HG02763 (cell line): ENCODE data around the gene AQP1.

Experiments
- ATAC-seq: cut with Tn5 transposase; IDR thresholded peaks from one replicate; pipeline ENCODE4 v1.9.1; 2021; ENCODE audit warnings: mild to moderate bottlenecking, moderate library complexity; ENCODE audit not compliant: unreplicated experiment

Gene AQP1

DNA sequence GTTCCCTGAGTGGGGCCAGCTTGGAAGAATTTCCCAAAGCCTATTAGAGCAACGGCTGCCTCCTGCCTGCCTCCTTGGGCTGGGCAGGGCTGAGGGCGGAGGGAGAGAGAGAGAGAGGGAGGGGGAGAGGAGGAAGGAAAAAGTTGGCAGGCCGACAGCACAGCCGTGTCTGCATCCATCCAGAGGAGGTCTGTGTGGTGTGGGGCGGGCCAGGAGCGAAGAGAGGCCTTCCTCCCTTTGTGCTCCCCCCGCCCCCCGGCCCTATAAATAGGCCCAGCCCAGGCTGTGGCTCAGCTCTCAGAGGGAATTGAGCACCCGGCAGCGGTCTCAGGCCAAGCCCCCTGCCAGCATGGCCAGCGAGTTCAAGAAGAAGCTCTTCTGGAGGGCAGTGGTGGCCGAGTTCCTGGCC lies at the start of gene AQP1:
TSS of gene AQP1 (plus strand) at position 293 of the 409 bp plus-strand sequence. CDS start at position 350, 57 bp downstream.
- ATAC-seq, result no peak

DNA sequence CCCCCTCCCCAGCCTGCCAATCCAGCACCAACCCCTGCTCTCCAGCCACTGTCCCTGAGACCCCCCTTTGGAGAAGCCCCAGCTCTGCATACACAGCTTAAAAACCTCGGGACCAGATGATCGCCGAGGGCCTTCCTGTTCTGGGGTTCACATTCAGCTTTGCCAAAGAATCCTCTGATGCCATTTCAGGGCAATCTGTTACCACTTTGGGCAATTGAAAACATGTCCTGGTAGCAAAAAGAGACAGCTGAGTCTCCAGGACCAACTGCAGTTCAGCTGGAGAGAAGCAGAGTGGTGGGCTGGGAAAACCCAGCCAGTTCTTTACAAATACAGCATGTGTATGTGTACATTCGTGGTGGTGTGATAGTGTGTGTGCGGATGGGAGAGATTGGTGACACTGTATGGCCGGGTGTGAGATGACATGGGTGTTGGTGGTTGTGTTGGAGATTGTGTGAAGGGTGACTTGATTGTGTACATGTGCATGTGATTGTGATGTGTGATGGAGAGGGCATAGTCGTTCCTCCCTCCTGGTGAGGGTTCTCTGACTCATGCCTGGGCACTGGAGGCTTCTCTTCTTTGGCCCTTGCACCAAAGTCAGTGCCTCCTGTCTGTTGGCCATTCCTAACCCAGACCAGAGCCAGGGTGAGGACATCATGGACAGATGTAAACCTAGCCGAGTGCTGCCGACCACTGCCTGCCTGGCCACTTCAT lies 48.5 kb upstream of the AQP1 start:
- ATAC-seq, result no peak

DNA sequence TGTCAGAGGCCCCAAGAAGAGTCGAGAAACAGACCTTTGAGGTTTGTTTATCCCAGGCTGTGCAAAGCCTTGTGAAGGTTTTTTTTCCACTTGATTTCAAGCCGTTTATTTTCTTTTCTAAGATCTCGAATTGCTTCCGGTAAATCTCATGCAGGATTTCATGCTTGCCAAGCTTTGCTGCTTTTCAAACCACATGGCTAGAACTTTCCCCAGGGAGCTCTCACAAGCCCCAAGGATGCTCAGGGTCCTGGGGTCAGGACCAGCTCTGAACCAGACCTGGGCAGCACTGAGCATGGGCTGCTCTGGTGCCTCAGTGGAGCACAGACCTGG lies 48.0 kb upstream of the AQP1 start:
- no peak for ATAC-seq

DNA sequence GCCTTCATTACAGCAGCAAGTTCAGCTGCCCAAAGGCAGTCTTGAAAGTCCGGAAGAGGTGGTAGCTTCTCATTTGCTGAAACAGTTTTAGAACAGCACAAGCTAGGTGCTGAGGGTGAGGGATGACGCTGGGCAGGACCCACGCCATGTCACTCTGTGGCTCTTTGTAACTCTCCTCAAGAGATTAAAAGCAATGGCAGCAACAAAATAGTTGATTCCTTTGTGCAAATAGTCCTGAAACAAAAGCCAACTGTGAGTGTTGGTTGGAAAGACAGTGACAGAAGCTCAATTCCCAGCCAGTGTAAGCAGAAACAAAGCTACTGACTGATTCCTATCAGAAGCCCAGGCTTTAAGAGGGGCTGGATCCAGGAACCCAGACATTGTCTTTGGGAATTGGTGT lies 47.6 kb upstream of the AQP1 start:
- ATAC-seq, result no peak

DNA sequence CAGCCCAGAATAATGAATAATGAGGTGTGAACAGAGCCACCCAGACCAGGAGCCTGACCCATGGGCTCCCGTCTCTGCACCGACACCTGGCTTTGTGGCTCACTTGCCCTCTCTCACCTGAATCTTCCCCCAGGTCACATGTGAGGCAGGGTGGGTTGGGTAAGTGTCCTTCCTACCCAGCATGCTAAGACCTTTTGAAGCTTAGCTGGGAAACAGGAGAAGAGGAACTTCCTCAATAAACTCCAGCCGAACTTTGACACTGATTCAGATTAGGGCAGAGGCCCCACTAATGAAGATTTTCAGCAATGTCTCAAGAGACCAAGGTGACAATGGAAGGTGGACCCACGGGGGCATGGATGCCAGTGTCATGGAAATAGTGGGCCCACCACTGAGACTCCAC lies 46.6 kb upstream of the AQP1 start:
- no peak for ATAC-seq

DNA sequence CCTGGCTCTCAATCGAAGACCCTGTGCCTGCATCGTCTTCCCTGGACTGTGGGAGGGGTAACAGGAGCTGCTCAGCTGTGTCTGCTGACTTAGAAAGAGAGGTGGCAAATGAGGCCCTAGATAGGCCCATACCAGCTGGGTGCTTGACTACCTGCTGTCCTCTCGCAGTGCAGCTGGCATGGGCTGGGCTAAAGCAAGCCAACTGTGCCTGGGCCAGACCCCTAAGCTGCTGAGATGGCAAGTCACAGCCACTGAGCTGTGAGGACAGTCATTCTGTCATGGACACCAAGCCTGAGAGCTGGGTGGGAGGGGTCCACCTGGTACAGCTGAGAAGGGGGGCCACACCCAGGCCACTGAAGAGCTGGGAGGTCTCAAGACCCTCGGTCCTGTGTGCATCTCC lies 45.8 kb upstream of the AQP1 start:
- no peak for ATAC-seq

DNA sequence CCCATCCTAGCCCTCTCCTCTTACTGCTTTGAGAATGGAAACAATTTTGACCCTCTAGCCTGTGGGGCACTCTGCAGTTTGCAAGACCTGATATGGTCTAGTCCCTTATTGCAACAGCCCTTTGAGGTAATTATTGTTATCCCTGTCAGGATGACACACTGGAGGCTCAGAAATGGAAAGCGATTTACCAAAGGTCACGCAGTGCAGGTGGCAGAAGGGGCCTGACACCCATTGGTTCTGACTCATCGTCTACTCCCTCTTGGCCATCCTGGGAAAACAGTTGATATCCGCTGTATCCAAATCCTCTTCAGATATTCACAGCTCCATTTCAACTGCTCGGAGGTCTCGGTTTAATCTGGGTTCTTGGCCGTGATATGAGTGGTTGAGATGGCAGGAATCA lies 44.7 kb upstream of the AQP1 start:
- ATAC-seq, result no peak

DNA sequence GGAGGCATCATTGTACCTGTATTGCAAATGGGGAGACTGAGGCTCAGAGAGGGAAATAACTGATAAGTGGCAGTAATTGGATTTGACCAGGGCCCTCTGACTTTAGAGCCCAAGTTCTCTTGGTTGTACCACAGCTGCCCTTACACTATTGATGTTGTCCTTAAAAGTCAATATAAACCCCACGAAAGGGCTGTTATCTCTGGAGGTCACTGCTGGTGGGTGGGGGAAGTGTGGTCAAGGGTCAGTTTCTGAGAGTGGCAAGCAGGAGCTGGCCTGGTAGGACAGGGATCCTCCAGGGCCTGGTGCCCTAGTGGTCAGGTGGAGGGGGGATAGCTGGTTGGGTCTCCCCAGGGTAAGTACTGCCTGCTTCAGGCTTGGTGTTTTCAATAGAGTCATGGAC lies 44.2 kb upstream of the AQP1 start:
- ATAC-seq, result no peak

DNA sequence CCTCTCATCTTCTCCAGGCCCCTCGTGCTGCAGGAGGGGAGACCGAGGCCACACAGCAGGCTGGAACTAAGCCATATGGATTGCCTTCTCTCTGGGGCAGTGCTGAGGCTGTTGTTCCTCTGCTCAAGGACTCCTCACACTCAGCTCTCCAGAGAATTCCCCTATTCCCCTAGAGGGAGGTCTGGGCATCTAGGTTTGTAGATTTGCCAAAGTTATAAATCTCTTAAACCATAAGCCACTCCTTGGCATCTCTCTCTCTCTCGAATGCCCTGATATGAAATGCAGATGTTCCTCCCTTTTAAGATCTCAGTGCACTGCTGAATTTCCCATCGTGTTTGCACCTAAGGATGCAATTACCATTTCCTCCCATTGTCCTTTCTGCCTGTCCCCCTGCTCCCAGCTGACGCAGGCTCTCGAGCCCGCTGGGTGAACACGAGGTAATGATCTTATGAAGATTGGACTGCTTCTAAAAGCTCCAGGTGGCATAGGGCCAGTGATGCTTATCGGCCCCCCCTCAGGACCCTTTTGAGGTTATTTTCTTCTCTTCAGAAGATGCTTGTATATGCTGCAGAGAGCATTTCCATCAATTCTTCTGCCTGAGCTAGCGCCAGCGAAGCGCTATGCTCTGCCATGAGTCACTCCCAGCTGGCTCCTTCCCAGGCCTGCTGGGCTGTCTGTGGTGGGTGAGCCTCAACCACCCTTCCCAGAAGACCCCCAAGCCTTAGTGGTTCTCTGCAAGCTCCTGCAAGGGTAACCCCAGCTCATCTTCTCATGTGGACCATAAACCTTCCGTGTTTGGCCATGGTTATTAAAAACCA lies 41.6 kb upstream of the AQP1 start:
- ATAC-seq, result no peak

DNA sequence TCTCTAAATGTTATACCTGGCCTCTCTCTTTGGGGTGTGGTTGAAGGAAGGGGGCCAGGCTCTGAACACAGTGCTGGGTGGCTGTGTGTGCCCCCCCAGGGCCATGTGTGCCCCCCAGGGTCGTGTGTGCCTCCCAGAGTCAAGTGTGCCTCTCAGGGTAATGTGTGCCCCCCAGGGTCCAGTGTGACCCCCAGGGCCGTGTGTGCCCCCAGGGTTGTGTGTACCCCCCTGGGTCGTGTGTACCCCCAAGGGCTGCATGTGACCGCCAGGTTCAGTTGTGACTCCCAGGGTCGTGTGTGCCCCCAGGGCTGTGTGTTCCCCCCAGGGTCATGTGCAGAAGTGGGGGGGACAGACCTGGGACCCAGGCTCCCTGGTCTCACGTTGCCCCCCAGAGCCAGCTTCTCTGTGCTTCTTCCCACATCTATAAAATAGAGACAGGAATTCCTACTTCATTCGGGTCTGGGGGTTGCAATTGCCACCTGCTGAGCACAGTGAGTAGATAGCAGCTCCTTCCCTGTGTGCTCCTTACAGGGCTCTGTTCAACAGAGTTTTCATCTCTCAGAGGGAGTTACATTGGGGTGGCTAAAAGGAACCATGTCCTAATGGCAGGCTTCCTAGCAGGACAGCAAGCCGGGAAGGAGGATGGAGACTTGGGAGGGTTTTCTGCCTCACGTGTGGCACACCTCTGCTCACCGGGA lies 40.7 kb upstream of the AQP1 start:
- ATAC-seq, result no peak

DNA sequence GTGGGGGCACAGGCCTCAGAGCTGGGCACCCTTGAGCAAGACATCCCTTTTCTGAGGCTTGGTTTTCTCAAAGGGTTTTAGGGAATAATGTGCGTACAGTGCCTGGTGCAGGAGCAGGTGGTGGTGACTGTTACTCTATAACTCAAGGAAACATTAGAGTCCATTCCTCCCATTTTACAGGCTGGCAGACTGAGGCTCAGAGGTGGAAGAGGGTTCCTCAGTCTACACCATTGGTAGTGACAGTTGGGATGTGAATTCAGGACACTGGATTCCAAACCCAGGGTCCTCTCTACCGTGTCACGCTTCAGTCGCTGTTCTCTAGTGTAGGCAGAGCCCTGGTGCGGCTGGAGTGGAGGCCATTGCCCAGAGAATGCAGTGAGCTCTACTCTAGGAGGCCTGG lies 40.0 kb upstream of the AQP1 start:
- ATAC-seq, result no peak

DNA sequence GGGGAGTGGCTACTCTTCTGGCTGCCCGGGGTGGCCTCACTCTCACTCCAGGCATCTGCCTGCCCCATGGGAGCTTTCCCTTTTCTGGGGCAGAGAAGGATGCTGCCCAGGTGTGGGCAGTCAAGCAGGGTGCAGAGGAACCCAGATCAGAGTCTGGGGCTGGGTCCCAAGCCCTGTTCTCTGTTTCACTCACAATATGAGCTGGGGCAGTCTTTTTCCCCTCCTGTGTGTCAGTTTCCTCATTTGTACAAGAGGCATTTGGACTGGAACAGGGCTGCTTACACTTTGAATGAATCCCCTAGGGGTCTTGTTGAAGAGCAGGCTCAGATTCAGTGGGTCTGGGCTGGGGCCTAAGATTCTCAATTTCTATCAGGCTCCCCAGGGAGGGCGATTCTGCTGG lies 38.4 kb upstream of the AQP1 start:
- ATAC-seq, result no peak

DNA sequence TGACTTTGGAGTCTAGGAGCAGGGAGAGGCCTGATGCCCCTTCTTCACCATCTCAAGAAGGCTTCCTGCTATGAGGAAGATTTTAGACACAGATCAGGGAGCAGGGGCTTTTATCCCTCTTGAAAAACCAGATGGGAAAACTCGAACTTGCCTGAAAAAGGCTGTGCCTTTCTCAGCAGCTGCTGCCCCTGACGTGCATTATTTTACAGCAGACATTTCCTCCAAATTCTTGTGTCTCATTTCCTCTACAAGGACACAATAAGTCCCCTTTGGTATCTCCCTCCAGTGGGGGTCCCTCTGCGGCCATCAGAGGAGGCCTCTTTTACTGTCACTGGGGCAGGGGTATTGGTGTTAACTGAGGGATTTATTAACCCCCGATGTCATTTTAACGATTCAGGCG lies 38.0 kb upstream of the AQP1 start:
- ATAC-seq, result no peak

DNA sequence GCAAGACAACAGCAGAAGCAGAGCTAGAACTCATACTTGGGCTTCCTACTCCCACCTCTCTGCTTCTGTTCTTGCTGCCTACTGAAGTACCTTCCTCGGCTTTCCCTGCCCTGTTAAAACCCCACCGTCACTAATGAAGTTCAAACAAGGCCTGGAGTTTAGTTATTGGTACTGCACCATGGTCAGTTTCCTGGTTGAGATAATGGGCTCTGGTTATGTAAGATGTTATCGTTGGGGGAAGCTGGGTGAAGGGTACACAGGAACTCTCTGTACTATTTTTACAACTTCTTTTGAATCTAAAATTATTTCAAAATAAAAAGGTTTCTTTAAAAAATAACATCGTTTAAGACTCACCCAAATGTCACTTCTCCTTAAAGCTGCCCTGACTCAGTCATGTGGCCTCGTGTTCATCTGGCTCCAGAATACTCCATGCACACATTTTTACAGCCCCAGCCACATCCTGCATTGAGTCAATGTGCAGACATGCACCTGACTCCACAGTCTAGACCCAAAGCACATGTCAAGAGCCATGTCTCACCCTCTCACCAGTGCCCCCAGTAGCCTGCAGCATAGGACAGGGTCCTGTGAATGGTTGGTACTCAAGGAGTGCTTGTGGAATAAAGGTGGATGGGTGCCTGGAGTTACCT lies 36.9 kb upstream of the AQP1 start:
- no peak for ATAC-seq

DNA sequence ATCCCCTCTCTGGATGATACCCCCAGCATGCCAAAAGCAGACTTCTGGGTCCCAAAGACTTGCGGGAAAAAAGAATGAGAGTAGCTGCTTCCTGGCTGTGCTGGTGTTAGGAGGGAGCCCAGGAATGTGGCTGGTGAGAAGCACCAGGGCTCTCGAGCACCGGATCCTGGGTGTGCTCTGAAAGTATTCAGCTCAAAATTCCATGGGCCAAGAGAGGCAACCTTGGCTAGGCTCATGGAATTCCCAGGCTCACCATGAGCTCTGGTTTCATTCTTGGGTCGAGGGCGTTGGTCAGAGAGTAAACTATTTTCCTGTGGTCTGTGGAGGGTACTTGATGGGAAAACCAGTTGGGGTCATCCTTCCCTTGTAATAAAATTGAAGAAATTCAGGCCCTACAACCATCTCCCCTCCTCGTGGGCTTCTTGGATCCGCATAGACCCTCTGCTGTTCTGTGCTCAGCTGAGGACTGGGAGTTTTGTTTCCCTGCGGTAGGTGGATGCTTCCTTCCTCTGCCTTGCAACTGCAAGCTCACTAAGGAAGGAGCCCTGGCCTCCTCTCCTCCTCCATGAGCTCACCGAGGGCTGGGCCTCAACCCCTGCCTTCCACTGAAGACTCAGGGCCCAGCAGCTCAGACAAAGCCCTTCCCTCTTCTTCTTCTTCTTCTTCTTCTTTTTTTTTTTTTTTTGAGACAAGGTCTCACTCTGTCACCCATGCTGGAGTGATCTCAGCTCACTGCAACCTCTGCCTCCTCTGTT lies 34.5 kb upstream of the AQP1 start:
- no peak for ATAC-seq

DNA sequence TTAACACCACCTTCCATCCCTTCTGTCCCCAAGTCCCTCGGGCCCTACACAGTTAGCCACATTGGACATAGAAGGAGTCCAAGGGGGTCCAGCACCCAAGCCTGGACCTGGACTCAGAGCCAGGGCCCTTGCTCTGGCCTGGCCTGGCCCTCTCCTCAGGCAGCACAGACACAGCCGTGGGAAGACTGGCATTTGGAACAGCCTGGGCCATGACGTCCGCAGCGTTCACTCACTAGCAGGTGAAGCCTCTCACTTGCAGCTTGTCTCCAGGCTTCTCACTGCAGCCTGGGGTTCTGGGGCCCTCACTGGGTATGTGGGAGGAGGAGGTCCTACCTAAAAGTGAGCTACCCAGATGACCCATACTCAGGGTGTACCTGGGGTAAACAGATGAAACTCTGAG lies 33.7 kb upstream of the AQP1 start:
- ATAC-seq, result no peak

DNA sequence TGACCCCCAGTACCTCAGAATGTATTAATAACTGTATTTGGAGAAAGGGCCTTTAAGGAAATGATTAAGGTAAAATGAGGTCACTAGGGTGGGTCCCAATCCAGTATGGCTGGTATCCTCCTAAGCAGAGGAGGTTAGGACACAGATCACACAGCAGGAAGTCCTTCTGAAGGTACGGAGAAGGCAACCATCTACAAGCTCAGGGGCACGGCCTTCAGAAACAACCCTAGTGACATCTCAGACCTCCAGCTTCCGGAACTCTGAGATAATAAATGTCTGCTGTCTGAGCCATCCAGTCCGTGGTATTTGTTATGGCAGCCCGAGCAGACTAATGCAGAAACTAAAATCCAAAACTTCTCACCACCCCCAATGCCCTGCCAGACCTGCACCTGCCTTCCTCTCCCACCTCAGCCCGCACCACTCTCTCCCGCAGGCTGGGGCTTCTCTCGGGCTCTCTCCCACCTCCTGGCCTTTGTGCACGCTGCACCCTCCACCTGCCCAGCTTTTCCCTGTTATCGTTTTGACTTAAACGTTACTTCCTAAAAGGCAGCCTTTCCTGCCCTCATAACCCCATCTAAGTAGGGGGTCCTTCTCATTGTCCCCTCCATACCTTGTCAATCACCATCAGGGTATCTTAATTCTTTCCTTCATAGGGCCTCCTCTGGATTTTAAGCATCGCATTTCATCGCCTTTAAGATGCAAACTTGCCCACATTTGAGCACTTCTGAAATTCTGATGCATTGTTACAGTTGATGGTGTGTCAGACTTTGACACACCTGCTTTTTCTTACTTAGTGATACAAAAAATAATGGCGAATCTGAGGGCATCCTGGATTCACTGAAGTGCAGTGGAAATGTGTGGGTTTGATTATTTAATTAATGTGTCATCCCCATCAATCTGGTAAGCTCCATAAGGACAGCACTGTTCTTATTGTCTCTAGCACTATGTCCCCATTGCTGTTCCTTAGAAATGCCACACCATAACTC lies 32.2 kb upstream of the AQP1 start:
- ATAC-seq, result no peak

DNA sequence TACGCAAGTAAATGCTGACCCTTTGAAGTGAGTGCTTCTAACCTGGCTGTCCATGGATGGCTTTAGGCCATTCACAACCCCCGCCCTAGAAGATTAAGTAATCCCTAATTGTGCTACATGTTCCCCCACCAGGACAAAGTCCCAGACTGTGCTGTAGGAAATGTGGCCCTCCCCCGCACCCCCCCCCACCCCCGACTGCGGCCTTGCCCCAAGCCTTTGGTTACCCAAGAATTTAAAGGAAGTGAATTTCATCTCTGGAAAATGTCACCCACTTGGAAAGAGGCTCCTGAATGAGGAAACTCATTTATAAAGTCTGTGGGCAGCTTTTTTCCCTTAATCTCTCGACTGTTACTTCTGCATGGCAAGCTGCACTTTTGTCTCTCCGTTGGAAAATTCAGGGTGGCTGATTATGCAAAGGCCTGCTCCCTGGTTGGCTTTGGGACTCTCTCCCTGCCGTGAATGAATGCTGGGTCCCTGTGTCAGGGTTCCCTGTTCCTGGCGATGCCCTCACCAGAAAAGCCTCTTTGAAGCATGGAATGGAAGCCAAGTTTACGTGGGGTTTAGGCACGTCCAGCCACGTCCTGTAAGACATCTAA lies 31.4 kb upstream of the AQP1 start:
- no peak for ATAC-seq

DNA sequence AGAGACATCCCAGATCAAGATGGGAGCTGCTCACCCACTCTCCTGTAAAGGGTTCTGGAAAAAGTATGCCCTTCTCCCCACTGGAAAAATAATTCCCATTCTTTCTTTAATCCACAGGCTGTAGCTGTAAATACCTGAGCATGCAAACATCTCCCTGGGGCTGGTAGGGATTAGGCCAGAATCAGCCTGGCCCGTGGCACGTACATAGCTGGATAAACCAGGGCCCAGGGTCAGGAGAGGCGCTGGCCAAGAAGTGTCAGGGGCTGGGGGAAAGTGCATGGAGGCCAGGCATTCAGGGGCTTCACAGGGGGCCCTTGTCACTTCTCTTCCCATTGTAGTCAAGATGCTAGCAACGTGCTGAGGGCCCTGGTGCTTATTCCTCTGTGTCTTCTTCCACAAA lies 30.7 kb upstream of the AQP1 start:
- no peak for ATAC-seq
